T-helper 2 cell (primary cell): Measurements from ENCODE around the gene NTNG2.

Experiments
- DNase-seq, 5 experiments: peaks; one replicate each; pipeline versions ENCODE4 v3.0.0 to v3.0.0-alpha.2; 2012 to 2022

NTNG2 gene

GRCh38 chr9:132207839-132208615 is 46.2 kb downstream of the NTNG2 start:
- peak in 1 of 5 experiments; percentile 36 for DNase-seq

GRCh38 chr9:132209228-132209627 is 47.4 kb downstream of the NTNG2 start:
- no peak for DNase-seq

DNA sequence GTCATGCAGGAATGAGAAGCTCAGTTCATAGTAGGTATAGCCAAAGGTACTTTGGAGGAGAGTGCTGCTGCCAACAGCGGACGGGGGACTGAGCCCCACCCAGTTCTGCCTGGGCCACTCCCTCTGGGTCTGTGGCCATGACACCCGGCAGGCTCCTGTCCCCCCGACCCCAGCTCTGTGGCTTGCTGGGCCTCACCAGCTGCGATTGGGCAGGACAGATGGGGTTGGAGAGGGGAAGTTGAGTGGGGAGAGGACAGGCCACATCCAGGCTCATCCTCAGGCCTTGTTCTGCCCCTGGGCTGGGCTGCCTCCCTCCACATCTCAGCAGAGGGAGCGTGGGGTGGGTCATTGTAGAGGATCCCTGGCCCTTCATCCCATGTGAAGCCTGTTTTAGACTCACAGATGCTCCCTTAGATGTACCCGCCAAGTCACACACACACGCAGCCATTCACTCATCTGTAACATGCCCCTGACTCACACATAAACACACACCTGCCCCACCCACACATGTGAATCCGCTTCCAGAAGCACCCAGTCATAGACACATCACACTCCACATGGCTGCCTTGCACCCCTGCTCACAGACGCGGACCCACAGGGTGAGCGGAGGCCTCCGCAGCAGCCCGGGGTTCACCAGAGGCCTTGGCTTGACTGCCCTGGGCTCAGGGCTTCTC is 48.8 kb downstream of the NTNG2 start:
- no peak for DNase-seq

DNA sequence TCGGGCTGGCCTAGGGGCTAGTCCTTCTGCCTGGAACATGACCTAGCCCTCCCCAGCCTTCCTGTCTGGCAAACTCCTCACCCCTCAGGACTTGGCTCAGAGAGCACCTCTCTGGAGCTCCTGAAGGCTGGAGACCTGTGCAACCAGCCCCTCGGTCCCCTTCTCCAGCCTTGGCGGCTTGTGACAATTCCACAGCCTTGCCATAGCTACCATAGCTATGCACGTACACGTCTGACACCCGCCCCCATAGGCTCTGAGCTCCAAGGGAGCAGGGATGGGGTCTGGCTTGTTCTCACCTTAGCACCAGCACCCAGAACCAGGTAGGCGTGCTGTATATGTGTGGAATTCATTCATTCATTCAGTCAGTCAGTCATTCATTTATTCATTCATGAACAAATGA is 49.7 kb downstream of the NTNG2 start:
- no peak for DNase-seq

GRCh38 chr9:132214027-132214622 is 52.3 kb downstream of the NTNG2 start:
- DNase-seq = no peak

DNA sequence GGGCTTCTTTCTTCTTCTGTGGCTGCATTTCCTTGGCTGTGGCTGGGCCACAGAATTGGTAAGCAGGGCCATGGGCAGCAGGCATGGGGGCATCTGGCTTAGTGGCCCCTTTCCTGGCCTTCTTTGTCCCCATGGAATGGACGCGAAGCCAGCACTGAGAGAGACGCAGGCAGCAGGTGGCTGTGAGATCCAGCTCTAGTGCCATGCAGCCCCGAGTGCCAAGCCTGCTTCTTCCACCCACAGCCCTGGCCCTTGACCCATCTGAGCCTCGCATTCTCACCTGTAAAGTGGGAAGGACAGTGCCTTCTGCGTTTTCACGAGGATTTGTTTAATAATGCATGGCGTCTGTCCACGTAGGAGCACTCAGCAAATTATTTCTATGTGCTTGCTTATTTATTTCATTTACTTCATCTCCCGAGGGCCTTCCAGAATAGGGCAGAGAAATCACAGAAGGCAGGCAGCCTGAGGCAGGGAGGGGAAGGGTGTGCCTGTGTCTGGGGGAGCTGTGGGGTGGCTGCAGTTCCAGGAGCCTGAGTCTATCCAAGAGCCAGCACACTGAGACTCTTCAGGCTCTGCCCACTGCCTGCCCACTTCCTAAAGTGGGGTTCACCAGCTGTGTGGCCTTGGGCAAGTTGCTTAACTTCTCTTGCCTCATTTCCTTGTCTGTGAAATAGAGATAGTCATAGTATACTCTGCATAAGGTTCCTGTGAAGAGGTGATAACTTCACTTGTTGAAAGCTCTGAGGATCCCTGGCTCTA is 55.2 kb downstream of the NTNG2 start:
- no peak for DNase-seq

GRCh38 chr9:132218208-132218607 is 56.4 kb downstream of the NTNG2 start:
- DNase-seq = no peak

DNA sequence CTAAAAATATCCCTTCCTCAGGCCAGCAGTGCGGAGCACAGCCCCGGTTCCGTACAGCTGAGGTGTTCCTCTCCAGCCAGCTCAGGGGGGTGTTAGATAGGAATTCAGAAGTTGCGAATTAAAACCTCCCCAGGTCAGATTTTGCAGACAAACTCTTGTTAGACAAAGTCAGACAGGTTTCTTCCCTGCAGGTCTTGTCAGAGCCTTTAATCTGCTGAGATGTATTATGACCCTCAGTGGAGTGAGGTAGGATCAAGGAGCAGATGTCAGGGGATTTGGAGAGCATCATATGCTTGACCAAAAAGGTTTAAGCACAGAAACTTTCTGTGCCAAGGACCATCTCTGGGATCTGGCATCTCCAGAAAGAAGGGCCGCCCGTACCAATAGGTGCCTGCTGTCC is 60.1 kb downstream of the NTNG2 start:
- no peak for DNase-seq

DNA sequence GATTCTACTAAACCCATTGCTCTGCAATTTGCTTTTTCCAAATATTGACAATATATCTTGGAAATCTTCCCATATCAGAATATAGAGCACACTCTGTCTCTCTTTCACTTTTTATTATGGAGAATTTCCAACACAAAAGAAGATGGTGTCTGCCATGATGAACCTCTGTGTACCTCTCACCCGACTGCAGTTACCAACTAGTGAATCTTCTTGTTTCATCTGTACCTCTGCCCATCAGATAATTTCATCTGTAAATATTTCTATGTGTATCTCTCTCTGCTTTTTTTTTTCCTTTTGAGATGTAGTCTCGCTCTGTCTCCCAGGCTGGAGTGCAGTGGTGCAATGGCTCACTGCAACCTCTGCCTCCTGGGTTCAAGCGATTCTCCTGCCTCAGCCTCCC is 62.8 kb downstream of the NTNG2 start:
- no peak for DNase-seq

- DNase-seq = no peak
These were observed 64.9 kb downstream of the NTNG2 start for GRCh38 chr9:132226571-132227430.

DNA sequence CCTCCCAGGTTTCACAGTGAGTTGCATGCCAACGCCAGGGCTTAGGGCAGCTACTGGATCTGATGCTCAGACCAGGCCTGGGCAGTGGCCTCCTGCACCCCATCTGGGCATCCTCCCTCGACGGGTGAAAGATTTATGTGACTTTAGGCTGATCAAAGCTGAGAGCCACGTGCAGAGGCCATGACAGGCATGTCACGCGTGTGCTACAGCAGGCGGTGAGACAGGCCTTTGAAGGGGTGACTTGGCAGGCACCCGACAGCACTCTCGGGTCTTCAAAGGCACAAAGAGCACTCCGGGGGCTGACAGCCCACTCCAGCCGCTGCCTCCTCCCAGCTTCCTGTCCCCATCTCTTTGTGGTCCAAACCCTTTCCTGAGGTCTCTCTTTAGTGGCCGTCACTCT is 66.2 kb downstream of the NTNG2 start:
- DNase-seq = no peak

GRCh38 chr9:132230605-132231004 is 68.7 kb downstream of the NTNG2 start:
- no peak for DNase-seq

GRCh38 chr9:132231019-132231701 is 69.3 kb downstream of the NTNG2 start:
- no peak for DNase-seq

DNA sequence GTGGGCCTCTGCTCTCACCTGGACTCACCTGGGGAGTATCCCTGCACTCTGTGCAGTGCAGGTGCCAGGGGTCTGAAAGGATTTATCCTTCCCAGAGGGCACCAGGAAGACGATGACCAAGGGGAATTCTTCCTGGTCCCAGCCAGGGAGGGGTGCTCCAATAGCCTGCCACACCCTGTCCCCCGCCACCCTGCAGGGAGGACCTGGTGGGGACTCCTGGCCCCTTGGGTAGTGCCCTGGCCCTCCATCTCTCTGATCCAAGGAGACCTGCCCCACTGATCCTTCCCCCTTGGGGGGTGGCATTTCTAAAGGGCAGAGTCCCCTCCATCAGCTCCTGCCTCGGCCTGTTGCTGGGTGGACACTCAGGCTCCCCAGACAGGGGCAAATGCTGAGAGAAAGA is 70.7 kb downstream of the NTNG2 start:
- no peak for DNase-seq

DNA sequence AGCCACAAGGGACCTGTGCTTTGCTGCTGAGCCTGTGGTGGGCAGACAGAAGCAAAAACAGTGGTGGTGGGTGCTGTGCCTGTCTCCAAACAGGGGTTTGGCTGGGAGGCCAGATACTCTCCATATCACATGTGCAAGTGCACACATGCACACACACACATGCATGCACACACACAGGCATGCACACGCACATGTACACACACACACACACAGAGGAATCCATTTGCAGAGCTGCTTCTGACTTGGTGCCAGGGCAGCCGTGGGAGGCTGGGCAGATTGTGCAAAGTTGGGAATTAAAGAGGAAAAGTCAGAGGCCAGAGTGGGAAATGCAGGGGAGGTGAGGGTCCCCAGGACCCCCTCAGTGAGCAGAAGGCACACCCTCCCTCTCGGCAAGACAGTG is 71.3 kb downstream of the NTNG2 start:
- DNase-seq = no peak

DNA sequence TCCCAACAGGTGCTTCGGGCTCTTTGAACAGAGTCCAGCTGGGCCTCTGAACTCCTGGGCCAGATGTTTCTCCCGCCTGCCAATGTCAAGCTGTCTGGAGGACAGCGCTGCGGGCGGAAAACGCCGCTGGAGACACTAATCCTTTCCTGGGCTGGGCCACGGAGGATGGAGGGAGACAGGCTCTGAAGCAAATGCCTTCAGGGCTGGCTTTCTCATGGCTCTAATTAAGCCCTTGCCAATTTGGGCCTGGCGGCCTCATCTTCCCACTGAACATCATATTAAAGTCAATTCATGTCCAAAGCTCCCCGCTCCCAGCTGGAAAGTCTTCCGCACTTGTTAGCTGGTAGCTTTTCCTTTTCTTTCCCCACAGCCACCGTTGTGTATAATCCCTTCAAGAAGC is 72.7 kb downstream of the NTNG2 start:
- DNase-seq = no peak

DNA sequence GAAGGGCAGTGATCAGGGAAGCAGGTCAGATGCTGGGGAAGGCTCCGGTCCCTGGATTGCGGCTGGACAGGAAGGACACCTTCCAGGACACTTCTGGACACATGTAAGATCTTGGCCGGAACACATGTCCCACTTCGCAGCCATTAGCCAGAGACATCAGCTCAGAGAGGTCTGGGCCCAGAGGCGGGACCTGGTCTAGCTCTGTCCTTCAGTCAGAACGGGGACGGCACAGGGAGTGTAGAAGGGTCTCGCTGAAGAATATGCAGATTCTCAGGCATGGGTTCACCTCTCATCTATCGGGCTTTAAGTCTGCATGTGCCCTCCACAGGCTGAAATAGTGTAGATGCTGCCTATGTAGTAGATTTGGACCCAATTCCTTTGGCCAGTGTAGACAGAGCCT is 73.3 kb downstream of the NTNG2 start:
- DNase-seq = no peak

GRCh38 chr9:132235894-132236661 is 74.2 kb downstream of the NTNG2 start:
- DNase-seq = peak; percentile 49 to 76 (median 65)

DNA sequence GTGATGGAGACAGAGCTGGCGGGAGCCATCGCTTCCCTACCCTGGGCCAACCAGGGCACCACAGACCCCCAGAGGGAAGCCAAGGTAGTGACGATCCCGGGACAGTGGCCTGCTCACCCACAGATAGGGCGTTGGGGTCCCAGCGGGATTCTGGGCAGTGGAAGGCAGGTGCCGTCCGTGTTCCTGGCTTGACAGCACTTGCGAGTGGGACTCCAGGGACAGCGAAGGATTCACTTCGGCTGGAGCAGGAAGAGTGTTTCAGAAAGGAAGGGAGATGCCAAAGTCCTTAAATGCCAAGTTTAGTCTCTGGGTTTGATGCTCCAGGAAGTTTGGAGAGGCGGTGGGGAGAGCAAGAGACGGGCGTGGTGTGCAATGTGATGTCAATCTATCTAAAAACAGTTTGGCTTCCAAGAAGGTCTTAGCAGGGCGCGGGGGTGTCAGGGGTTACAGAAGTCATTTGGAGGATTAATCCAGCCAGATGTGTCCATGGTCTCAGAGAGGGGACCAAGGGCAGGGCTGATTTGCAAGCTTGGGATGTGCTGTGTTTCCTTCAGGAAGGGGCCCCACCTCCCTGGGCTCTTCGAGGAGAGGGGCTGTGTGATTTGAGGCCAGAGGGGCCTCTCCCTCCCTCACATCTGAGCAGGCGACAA is 74.9 kb downstream of the NTNG2 start:
- DNase-seq = no peak

GRCh38 chr9:132237481-132237880 is 75.6 kb downstream of the NTNG2 start:
- DNase-seq = no peak
